Pancreas (tissue), 10 donors: ENCODE measurements around the gene EBI3. TPM values are rescaled to one million over a fixed set of nuclear protein-coding genes. Genes with fewer than 3 reads are reported as not detected.
A peak's percentile ranks its signal among the peaks of the same experiment; 100 is the strongest.

Source experiments
- ATAC-seq, 4 donors: fragments of 200-7000 bp; cut with Tn5 transposase; one replicate each; pipeline versions ENCODE4 v1.8.0 to v1.9.1; 2020; ENCODE audit warnings: mild to moderate bottlenecking in 4 of 4, moderate library complexity in 4 of 4
- DNase-seq, 6 donors: peaks; one replicate each; pipeline ENCODE4 v3.0.0-alpha.2; 2020
- FAIRE-seq: peaks from 2 replicates; lab custom pipeline; 2012; peaks lifted over from hg19 to GRCh38; lab: Jason Lieb, UNC
- H3K27ac ChIP-seq, 4 donors: fragments of 200-600 bp; sonication (generic); 1 replicate in 3 of 4; 2 replicates in 1 of 4; pipeline versions ENCODE4 v1.5.0 to v1.8.0; 2020
- H3K27me3 ChIP-seq, 4 donors: fragments of 200-600 bp; one replicate each; pipeline ENCODE4 v1.8.0; 2021
- H3K36me3 ChIP-seq, 3 donors: fragments of 200-600 bp; sonication (generic) in 1 of 3; one replicate each; pipeline versions ENCODE4 v1.5.0 to v1.8.0; 2020 to 2021
- H3K4me1 ChIP-seq, 3 donors: fragments of 200-600 bp; one replicate each; pipeline ENCODE4 v1.8.0; 2021
- H3K4me3 ChIP-seq, 4 donors: fragments of 200-600 bp; sonication (generic) in 2 of 4; one replicate each; pipeline versions ENCODE4 v1.5.0 to v1.8.0; 2020 to 2021
- H3K9me3 ChIP-seq, 4 donors: fragments of 200-600 bp; one replicate each; pipeline ENCODE4 v1.8.0; 2021
- WGBS, 2 donors: extraction: QIAGEN DNeasy Blood & Tissue Kit; methylation state at CpG; one replicate each; pipeline ENCODE4 v1.1.7; 2013; 5-methylcytosine and 5-hydroxymethylcytosine counted together
- intact Hi-C, 3 donors: fragments of 100-400 bp; cut with DNase I; formaldehyde crosslinking; loops; one replicate each; pipeline versions ENCODE4 v1.11.1 to v1.14.2; 2022
- polyA plus RNA-seq, 2 donors: library from polyadenylated mRNA; stranded (reverse); fragments of 200-250 nt; gene quantifications; one replicate each; pipeline ENCODE4 v1.2.3, GENCODE V29; 2013
- total RNA-seq, 6 donors: library from RNA; stranded (reverse); fragmentation: NEBNext Ultra II Directional in 4 of 6; extraction: Animal tissue kit (Norgen Biotek cat#: 25700) in 4 of 6; gene quantifications; one replicate each; pipeline versions ENCODE4 v1.2.1 to v1.2.4, GENCODE V29; 2021 to 2023
- TF ChIP-seq, protein P1 (sequence below), 4 donors: fragments of 200-600 bp; sonication (generic) in 3 of 4; IDR thresholded peaks; one replicate each; pipeline versions ENCODE4 v1.5.0 to v1.8.0; 2021; ENCODE audit warnings: antibody characterized with exemption in 4 of 4
- donor health status: healthy with polysubstance abuse.
- donor health status: DM: no; HTN: no; CAD: no; lungs with moderate emphysema.
- donor health status: DM: no; HTN: no; CAD: no.
- donor health status: control.
- donor health status: control.
- donor health status: Bipolar disorder and iron deficiency.
- donor health status: DM: yes; HTN: yes; CAD: no.
- donor health status: DM: no; HTN: no; CAD: no.
- donor health status: DM: no; HTN: no; CAD: no.
- donor health status: DM: yes; HTN: yes; CAD: no.

Gene EBI3
- total and polyA plus RNA-seq, 8 donors = 0.52 to 2.2 (median 1.2) TPM; not detected in 2

DNA sequence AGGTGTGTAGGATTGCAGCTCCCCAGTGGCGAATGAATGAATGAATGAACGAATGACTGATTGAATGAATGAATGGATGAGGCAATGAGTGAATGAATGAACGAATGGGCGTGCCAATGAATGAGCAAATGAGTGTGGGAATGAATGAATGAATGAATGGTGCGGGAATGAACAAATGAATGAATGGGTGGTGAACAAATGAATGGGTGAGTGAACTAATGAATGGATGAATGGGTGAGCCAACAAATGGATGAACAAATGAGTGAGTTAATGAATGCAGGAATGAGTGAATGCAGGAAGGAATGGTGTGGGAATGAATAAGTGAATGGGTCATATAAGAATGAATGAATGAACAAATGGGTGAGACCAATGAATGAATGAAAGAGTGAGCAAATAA is 32.1 kb upstream of the EBI3 start:
- intact Hi-C loops = no loop called here
- no peak for DNase-seq
- H3K36me3 ChIP-seq = no peaks in the 10 kb centered on the region
- peak in 1 of 4 donors; percentile 9 for ATAC-seq
- 60 to 64% methylated on average over 5 of the region's 5 CpGs for WGBS, 2 donors
- no peak for FAIRE-seq
- H3K27ac ChIP-seq = no peak overlapping the region
- no peak overlapping the region for H3K4me3 ChIP-seq
- TF ChIP-seq, protein P1, sequence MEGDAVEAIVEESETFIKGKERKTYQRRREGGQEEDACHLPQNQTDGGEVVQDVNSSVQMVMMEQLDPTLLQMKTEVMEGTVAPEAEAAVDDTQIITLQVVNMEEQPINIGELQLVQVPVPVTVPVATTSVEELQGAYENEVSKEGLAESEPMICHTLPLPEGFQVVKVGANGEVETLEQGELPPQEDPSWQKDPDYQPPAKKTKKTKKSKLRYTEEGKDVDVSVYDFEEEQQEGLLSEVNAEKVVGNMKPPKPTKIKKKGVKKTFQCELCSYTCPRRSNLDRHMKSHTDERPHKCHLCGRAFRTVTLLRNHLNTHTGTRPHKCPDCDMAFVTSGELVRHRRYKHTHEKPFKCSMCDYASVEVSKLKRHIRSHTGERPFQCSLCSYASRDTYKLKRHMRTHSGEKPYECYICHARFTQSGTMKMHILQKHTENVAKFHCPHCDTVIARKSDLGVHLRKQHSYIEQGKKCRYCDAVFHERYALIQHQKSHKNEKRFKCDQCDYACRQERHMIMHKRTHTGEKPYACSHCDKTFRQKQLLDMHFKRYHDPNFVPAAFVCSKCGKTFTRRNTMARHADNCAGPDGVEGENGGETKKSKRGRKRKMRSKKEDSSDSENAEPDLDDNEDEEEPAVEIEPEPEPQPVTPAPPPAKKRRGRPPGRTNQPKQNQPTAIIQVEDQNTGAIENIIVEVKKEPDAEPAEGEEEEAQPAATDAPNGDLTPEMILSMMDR (IDR thresholded peaks at IDR 0.05) = no peak
- peaks cover 0 to 23% (median 6%) of the 10 kb centered on the region in 4 donors for H3K27me3 ChIP-seq
- peaks cover 0 to 5% (median 0%) of the 10 kb centered on the region in 3 donors for H3K4me1 ChIP-seq
- H3K9me3 ChIP-seq = no peaks in the 10 kb centered on the region

DNA sequence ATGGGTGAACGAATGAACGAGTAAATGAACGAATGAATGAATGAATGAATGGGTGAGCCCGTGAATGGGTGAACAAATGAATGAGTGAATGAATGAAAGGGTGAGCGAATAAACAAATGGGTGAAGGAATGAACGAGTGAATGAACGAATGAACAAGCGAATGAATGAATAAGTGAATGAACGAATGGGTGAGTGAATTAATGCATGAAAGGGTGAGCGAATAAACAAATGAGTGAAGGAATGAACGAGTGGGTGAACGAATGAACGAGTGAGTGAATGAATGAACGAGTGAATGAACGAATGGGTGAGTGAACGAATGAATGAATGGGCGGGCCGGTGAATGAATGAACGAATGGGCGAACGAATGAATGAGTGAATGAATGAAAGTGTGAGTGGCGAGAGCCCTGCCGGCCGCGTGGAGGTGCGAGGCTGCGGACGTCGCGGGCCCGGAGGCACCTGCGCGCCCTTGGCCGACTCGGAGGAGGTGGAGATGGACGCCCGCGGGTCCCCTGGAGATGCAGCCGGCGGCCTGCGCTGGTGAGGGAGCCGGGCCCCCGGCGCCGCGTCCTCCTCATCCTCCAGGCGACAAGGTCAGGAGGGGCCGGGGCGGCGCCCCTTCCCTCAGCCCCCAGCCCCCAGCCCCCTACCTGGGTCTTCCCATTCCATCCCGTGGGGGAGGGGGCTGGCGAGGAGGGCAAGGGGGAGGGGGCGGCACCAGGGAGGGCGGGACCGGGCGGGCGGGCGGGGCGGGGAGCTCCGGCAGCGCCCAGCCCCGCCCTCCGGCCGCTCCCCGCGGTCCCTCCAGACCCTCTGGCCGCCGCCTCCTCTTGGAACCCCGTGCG is 31.5 kb upstream of the EBI3 start:
- TF ChIP-seq, protein P1 (IDR thresholded peaks at IDR 0.05) = no peak
- intact Hi-C loops = no loop called here
- Histone ChIP-seq H3K4me1 (peaks cover 0 to 5% (median 0%) of the 10 kb centered on the region in 3 donors), H3K27ac (no peak overlapping the region), H3K36me3 (no peaks in the 10 kb centered on the region), H3K4me3 (no peak overlapping the region), H3K27me3 (peaks cover 0 to 23% (median 6%) of the 10 kb centered on the region in 4 donors), H3K9me3 (no peaks in the 10 kb centered on the region)
- FAIRE-seq (no peak), ATAC-seq (peak in 2 of 4 donors; percentile 38 to 72), DNase-seq (peak in 1 of 6 donors; percentile 72)
- 15 to 21% methylated on average over 40 to 60 of the region's 70 CpGs for WGBS, 2 donors

DNA sequence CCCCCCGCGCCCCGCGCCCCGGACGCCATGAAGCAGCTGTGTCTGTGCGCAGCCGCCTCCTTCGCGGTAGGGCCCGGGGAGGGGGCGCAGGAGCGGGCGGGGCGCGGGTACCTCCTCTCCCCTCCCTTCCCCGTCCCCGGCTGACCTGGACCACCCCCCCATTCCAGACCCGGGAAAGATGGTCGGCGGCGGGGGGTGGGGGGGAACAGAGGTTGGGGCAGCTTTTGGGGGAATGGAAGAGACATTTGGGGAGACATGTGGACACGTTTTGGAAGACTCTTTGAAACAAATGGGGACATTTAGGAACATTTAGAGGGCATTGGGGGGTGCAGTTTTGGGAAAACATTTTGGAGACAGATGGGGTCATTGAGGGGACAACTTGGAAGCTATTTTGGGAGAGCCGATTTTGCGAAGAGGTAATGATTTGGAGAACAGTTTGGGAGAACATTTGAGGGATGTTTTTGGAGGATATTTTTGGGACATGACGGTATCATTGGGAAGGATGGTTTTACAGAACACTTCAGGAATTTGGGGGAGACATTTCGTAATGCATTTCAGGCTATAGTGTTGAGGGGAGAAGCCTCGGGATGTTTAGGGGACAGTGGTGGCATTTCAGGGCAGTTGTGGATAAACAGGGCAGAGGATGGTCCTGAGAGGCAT is 30.7 kb upstream of the EBI3 start:
- DNase-seq = peak in 1 of 6 donors; percentile 69
- ATAC-seq = peak in 1 of 4 donors; percentile 14
- no peak overlapping the region for H3K27ac ChIP-seq
- H3K27me3 ChIP-seq = peaks cover 0 to 23% (median 6%) of the 10 kb centered on the region in 4 donors
- peaks cover 0 to 5% (median 0%) of the 10 kb centered on the region in 3 donors for H3K4me1 ChIP-seq
- TF ChIP-seq, protein P1 (IDR thresholded peaks at IDR 0.05) = no peak
- no peak for FAIRE-seq
- 11 to 19% methylated on average over 19 to 28 of the region's 28 CpGs for WGBS, 2 donors
- H3K9me3 ChIP-seq = no peaks in the 10 kb centered on the region
- intact Hi-C loops = no loop called here
- H3K36me3 ChIP-seq = no peaks in the 10 kb centered on the region
- no peak overlapping the region for H3K4me3 ChIP-seq

DNA sequence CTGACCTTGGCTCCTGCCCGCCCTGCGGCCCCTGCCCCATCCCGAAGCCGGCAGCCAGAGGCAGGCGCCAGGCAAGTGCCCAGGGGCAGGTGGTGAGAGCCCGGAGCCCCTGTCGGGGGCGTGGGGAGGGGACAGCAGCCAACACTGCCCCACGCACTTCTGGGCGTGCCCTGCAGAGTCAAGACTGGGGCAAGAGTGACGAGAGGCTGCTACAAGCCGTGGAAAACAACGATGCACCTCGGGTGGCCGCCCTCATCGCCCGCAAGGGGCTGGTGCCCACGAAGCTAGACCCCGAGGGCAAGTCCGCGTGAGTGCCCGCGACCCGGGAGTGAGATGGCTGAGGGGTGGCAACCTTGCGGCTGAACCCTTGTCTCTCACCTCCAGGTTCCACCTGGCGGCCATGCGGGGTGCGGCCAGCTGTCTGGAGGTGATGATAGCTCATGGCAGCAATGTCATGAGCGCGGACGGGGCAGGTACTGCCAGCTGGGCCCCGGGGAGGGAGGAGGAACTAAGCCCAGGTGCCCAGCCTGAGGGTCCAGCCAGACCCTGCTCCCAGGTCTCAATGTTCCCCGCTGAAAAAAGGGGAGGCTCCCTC is 29.5 kb upstream of the EBI3 start:
- no peak for FAIRE-seq
- peaks cover 0 to 23% (median 6%) of the 10 kb centered on the region in 4 donors for H3K27me3 ChIP-seq
- 61 to 84% methylated on average over 33 of the region's 33 CpGs for WGBS, 2 donors
- H3K4me3 ChIP-seq = no peak overlapping the region
- peak in 1 of 6 donors; percentile 66 for DNase-seq
- TF ChIP-seq, protein P1 (IDR thresholded peaks at IDR 0.05) = no peak
- H3K36me3 ChIP-seq = no peaks in the 10 kb centered on the region
- intact Hi-C loops = no loop called here
- ATAC-seq = no peak
- H3K4me1 ChIP-seq = peaks cover 0 to 5% (median 0%) of the 10 kb centered on the region in 3 donors
- H3K27ac ChIP-seq = no peak overlapping the region
- H3K9me3 ChIP-seq = no peaks in the 10 kb centered on the region
